ENCODE results near the gene TASP1.
"Not testable (repeated sequence)": the region's sequence is repeated elsewhere in the genome, so short reads cannot be mapped to it uniquely, and the experiment has no call there.

The TASP1 gene

DNA sequence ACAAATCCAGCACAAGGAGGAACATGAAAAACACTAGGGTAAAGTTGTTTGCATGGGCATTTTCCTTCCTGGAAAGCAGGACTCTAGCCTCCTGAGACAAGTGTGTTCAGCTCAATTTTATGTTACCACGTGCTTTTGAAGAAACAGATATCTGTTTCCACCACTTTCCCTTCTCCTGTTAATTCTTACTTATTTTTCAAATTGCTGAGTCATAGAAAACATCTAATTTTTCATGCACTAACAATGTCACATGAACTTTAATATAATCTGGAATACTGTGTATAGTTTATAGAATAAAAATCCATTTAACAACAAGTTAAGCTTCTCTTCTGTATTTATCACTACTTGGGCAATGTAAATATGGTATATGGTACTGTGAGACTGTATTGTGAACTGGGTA, 243.5 kb downstream of the TASP1 start:
- DNase-seq (ENCODE audit: low read depth), result no peak
- no peak overlapping the region for H3K4me3 ChIP-seq (ENCODE audit: low read depth, low read length)
- TF ChIP-seq, protein P1, sequence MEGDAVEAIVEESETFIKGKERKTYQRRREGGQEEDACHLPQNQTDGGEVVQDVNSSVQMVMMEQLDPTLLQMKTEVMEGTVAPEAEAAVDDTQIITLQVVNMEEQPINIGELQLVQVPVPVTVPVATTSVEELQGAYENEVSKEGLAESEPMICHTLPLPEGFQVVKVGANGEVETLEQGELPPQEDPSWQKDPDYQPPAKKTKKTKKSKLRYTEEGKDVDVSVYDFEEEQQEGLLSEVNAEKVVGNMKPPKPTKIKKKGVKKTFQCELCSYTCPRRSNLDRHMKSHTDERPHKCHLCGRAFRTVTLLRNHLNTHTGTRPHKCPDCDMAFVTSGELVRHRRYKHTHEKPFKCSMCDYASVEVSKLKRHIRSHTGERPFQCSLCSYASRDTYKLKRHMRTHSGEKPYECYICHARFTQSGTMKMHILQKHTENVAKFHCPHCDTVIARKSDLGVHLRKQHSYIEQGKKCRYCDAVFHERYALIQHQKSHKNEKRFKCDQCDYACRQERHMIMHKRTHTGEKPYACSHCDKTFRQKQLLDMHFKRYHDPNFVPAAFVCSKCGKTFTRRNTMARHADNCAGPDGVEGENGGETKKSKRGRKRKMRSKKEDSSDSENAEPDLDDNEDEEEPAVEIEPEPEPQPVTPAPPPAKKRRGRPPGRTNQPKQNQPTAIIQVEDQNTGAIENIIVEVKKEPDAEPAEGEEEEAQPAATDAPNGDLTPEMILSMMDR (IDR thresholded peaks at IDR 0.05; ENCODE audit: low read depth, low read length, missing control alignments), result no peak

DNA sequence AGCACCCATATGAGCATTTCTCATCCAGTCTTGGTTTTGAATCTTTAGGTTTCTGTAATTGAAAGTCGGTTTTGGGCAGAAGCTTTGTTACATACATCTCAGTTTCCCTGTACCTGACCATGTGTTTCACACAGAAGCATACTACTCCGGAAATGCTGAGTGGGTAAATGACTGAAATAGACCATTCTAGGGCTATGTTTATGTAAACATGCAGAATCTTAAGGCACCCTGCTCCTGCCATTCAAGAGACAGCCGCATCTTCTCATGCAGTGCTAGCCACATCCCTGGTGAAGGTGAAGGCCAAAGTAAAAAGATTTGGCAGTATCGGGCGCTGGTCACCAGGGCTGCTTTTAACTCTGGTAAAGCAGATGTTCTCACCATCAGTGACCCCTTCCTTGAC, 246.3 kb downstream of the TASP1 start:
- no peak overlapping the region for H3K4me3 ChIP-seq (ENCODE audit: low read depth, low read length)
- DNase-seq (ENCODE audit: low read depth), result no peak
- TF ChIP-seq, protein P1 (IDR thresholded peaks at IDR 0.05; ENCODE audit: low read depth, low read length, missing control alignments), result no peak

DNA sequence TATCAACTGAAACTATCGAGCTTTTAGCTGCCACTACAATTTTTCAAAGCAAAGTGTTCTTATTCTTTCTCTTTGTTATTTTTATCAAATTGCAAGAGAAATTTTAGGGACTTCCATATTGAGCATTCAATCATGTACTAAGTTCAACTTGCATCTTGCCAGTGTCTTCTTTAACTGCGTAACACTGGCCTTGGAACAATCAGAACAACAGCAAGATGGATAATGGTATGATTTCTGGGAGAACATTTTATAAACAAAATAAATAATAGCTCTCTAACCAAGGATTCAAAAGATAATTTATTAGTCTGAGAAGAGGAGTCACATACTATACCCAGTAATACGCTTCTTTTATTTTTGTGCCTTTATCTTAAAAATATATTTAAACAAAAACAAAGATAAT, 249.6 kb downstream of the TASP1 start:
- DNase-seq (ENCODE audit: low read depth), result no peak
- TF ChIP-seq, protein P1 (IDR thresholded peaks at IDR 0.05; ENCODE audit: low read depth, low read length, missing control alignments), result no peak
- no peak overlapping the region for H3K4me3 ChIP-seq (ENCODE audit: low read depth, low read length)

DNA sequence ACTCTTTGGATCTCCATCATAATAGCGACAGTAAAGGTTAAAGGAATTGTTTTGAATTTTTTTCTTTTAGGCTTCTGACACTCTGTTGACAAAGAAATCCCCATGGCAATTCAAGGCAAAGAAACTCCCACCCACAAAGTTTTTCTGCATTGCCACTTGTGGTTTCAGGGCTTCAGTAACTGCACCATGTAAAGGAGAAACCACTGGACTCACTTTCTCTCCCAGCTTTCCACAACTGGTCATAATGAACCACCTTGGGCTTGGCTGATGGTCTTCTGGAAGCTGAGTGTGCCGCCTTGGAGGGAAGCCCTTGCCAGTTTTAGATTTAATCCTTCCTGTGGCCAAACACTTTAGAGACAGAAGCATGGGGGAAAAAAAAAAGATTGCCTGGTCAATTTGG, 254.6 kb downstream of the TASP1 start:
- no peak overlapping the region for H3K4me3 ChIP-seq (ENCODE audit: low read depth, low read length)
- TF ChIP-seq, protein P1 (IDR thresholded peaks at IDR 0.05; ENCODE audit: low read depth, low read length, missing control alignments), result no peak
- DNase-seq (ENCODE audit: low read depth), result no peak

DNA sequence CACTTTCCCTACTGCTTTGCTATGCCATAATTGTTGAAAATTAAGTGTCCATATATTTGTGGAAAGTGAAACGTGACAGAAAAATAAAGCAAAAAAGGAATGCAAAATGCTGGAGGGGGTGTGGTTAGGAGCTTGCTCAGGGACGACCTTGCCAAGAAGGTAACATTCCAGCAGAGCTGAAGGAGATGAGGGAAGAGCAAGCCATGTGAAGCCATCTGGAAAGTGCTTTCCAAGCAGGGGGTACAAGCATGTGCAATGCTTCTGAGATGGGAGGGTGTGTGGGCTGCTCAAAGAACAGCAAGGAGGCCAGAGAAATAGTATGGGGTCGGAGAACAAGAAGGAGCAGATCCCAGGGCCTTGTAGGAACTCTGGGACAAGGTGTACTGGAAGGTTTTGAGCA, 255.9 kb downstream of the TASP1 start:
- no peak overlapping the region for H3K4me3 ChIP-seq (ENCODE audit: low read depth, low read length)
- DNase-seq (ENCODE audit: low read depth), result no peak
- TF ChIP-seq, protein P1 (IDR thresholded peaks at IDR 0.05; ENCODE audit: low read depth, low read length, missing control alignments), result no peak

DNA sequence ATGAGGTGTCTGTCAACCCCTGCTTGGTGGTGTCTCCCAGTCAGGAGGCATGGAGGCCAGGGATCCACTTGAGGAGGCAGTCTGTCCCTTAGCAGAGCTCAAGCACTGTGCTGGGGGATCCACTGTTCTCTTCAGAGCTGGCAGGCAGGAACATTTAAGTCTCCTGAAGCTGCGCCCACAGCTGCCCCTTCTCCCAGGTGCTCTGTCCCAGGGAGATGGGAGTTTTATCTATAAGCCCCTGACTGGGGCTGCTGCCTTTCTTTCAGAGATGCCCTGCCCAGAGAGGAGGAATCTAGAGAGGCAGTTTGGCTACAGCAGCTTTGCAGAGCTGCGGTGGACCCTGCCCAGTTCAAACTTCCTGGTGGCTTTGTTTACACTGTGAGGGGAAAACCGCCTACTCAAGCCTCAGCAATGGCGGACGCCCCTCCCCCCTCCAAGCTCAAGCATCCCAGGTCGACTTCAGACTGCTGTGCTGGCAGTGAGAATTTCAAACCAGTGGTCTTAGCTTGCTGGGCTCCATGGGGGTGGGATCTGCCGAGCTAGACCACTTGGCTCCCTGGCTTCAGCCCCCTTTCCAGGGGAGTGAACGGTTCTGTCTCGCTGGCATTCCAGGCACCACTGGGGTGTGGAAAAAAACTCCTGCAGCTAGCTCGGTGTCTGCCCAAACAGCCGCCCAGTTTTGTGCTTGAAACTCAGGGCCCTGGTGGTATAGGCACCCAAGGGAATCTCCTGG, 258.1 kb downstream of the TASP1 start:
- DNase-seq (ENCODE audit: low read depth), result not testable (repeated sequence)

DNA sequence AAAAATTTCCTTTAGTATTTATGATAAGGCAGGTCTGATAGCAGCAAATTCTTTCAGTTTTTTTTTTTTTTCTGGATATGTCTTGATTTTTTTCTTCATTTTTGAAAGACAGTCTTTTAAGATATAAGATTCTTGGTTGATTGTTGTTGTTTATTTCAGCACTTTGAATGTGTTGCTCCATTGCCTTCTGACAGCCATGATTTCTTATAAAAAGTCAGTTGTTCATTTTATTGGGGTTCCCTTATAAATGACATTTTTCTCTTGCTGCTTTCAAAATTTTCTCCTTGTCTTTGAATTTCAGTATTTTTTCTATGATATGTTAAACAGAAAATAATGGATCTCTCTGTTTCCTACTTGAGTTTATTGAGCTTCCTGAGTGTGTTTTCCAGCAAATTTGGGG, 265.3 kb downstream of the TASP1 start:
- TF ChIP-seq, protein P1 (IDR thresholded peaks at IDR 0.05; ENCODE audit: low read depth, low read length, missing control alignments), result no peak
- DNase-seq (ENCODE audit: low read depth), result no peak

More for the DNA sequence above, 258.1 kb downstream of the TASP1 start:
- not testable (repeated sequence) for H3K4me3 ChIP-seq (ENCODE audit: low read depth, low read length)

More for the DNA sequence above, 265.3 kb downstream of the TASP1 start:
- no peak overlapping the region for H3K4me3 ChIP-seq (ENCODE audit: low read depth, low read length)

Measured in GM12864 (cell line).